ENCODE results near the gene ISG20. TPM values are rescaled to one million over a fixed set of nuclear protein-coding genes. Genes with fewer than 3 reads are reported as not detected.

Gene ISG20
- total RNA-seq, 1 donor from 2014 or later: 17.3 TPM

DNA sequence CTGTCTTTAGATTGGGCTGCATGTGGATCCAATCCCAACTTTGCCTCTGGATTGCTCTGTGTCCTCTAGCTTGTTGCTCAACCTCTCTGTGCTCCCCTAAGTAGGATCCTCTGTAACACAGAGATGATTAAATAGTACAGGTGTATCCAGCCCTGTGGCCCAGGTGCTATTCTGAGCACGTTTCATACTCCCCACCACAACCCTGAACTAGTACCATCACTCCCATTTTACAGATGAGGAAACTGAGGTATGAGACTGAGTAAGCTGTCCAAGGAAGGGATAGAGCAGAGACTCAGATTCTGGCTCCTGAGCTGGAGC, 7.2 kb downstream of the ISG20 start:
- no peak overlapping the region for H3K4me3 ChIP-seq (ENCODE audit: low read depth, low read length)
- DNase-seq (ENCODE audit: low read depth): no peak
- TF ChIP-seq CTCF (conservative IDR thresholded peaks at IDR 0.05; ENCODE audit: low read depth, low read length): no peak

DNA sequence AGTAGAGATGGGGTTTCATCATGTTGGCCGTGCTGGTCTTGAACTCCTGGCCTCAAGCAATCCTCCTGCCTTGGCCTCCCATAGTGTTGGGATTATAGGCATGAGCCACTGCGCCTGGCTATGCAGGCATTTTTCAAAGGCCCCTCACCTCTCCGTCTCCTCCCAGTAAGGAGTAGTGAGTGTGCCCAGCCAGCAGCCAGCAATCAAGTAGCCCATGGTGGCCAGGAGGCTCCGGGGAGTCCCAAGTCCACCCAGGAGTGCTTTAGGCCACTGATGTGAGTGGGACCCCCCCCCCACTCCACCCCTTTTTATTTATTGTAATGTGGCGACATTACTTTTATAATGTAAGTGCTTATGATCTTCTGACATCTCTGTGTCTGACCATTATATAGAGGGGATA, 8.1 kb downstream of the ISG20 start:
- TF ChIP-seq CTCF (conservative IDR thresholded peaks at IDR 0.05; ENCODE audit: low read depth, low read length): no peak
- no peak for DNase-seq (ENCODE audit: low read depth)
- H3K4me3 ChIP-seq (ENCODE audit: low read depth, low read length): no peak overlapping the region

- DNase-seq (ENCODE audit: low read depth): no peak
- no peak for TF ChIP-seq CTCF (conservative IDR thresholded peaks at IDR 0.05; ENCODE audit: low read depth, low read length)
- H3K4me3 ChIP-seq (ENCODE audit: low read depth, low read length): no peak overlapping the region
These were observed 8.7 kb downstream of the ISG20 start for GRCh38 chr15:88647351-88648105.

- H3K4me3 ChIP-seq (ENCODE audit: low read depth, low read length): no peak overlapping the region
- DNase-seq (ENCODE audit: low read depth): no peak
- no peak for TF ChIP-seq CTCF (conservative IDR thresholded peaks at IDR 0.05; ENCODE audit: low read depth, low read length)
These were observed 9.8 kb downstream of the ISG20 start for GRCh38 chr15:88648357-88649214.

DNA sequence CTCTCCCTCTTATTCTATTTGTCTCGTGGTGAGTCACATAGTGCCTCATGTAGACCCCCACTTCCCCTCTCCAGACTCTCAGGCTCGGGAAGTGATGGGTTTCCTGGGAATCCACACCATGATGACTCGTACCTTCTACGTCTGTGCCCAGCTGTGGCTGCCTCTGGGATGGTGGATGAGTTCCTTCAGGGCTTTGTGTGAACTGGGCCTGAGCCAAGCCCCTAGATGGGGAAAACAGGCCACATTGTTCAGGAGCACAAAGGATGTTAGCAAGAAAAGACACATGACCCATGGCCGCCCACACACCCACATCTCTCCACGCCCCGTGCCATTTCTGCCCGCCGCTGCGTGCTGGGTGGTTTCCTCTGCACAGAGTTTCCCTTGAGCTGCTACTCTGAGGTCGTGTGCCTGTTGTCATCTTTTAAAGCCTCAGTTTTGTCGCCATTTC, 10.5 kb downstream of the ISG20 start:
- TF ChIP-seq CTCF (conservative IDR thresholded peaks at IDR 0.05; ENCODE audit: low read depth, low read length): no peak
- DNase-seq (ENCODE audit: low read depth): peak; percentile 67
- no peak overlapping the region for H3K4me3 ChIP-seq (ENCODE audit: low read depth, low read length)

DNA sequence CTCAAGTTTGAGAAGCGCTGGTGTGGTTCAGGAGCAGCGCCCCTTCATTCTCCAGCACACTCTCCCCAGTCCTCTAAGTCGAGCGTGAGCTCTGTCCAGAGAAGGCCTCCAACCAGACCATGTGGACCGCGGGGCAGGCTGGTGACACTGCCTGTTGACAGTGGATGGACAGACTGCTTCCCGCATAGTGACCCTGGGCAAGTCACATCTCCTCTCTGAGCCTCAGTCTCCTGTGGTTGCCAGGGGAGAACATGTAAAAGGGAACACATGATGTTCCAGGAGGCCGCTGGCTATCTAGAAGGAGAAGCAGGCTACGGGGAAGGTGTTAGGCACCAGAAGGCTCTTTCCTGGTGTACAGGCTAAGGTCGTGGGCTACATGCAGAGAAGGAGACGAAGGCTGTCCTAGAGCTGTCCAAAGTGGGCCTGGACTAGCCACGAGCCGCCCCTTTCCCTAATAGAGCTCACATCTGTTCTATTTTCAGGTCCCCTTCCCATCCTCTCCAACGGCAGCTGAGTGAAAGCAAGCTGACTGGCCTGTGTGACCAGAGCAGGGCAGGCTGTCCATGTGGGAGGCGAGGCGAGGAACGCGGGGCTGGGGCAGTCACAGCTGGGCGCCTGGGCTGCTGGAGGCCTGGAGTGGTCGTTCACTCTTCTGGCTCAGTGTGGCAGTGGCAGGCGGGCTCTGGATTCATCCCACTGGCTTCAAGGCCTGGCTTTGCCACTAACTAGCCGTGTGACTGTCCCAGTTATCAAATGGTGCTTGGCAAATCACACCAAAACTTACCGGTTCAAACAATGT, 11.1 kb downstream of the ISG20 start:
- no peak for TF ChIP-seq CTCF (conservative IDR thresholded peaks at IDR 0.05; ENCODE audit: low read depth, low read length)
- DNase-seq (ENCODE audit: low read depth): no peak
- H3K4me3 ChIP-seq (ENCODE audit: low read depth, low read length): no peak overlapping the region
